Activated T-helper 1 cell treated with anti-CD3 and anti-CD28 coated beads, Interleukin-2, amount 50 U/mL, for 16 hours (primary cell): ENCODE measurements around the gene CPNE2.

Experiments
- DNase-seq, 2 donors: peaks; one replicate each; pipeline ENCODE4 v3.0.0-alpha.2; 2020; ENCODE audit warnings: low read depth in 1 of 2, low spot score in 1 of 2

Gene CPNE2

DNA sequence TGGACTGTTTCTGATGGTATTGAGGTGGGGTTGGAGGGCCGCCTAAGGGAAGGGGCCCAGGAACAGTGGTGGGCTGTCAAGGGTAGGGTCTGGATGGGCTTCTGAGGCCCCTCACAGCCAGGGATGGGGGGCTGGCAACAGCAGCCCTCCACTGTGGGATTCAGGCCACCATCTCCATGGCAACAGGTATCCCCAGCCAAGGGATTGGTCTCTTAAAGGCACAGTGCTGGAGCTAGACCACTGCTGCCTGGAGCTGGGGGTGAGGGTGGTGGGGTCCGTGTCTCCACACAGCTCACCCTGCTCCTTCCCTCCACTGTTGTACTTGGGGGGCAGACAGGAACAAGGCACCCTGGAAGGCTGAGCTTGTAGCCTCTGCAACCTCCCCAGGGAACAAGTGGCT lies 51.6 kb downstream of the CPNE2 start:
- DNase-seq: no peak

DNA sequence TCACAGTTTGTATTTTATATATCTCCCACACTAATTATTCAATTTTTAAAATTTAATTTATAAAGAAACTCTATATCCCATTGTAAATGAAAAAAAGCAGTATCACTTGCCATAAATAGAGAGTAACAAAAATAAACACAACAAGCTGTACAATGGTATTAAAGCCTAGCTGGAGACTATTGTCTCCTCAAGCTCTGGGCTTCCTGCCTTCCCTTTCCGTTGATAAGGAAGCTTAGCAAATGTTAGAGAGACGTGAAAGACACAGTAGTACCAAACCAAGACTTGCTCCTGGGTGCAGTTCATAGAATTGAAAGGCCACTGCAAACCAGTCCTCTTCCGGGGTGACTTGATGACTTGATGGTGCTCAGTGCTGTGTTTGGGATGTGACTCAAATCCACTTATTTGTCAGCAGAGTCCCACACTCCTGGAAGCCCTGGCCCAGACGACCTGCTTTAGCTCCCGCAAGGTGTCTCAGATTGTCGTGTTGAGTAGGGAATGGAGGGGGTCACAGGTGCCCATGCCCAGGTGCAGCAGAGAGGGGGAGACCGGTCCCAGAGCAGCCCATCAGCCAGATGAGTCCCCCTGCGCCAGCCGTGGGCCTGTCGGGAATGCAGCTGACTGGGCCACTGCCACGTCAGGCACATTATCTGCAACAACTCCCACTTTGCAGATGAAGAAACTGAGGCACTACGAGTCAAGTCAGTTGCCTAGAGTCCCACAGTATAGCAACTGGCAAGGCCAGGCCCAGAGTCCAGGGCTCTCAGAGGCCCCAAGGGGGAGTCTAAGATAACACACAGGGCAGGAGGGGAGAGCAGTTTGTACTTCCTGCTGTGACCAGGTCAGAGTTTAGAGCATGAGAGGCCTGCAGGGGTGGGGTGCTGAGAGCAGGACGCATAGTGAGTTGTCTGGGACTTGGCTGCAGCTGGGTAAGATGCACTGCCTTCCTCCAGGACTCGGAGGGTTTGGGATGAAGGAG lies 53.0 kb downstream of the CPNE2 start:
- DNase-seq: no peak

DNA sequence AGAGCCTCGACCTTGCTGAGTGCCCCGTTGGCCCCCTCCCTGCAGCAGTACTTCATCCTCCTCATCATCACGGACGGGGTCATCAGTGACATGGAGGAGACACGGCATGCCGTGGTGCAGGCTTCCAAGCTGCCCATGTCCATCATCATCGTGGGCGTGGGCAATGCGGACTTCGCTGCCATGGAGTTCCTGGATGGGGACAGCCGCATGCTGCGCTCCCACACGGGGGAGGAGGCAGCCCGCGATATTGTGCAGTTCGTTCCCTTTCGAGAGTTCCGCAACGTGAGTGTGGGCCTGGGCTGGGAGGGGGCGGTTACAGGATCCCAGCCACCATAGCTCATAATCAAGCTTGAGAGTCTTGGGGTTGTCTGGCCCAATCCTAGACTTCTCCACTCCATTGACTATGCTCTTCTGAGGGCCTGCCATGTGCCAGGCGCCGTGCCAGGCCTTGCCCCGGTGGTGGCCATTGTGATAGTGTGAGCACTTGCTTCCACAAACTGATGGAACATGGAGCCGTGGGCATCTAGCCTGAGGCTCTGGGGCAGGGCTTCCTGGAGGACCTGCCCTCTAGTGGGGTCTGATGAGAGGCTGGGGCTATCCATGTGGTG lies 53.8 kb downstream of the CPNE2 start:
- no peak for DNase-seq

DNA sequence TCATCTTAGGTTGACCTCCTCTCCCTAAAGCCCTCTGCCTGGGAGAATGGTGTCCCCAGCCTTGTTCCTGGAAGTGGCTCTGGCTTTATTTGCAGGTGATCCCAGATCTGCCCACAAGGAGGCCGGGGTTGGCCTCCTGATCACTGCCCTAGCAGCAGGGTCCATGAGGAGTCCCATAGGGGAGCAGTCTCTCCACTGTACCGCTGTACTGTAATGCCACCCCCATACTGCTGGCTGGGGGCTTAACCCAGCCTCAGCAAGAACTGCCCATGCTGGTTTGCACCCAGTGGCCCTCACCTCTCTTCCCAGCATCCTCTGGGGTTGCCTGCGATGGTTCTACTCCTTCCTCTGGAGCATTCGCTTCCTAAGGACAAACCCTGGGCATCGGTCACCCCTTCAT lies 54.4 kb downstream of the CPNE2 start:
- DNase-seq: no peak

DNA sequence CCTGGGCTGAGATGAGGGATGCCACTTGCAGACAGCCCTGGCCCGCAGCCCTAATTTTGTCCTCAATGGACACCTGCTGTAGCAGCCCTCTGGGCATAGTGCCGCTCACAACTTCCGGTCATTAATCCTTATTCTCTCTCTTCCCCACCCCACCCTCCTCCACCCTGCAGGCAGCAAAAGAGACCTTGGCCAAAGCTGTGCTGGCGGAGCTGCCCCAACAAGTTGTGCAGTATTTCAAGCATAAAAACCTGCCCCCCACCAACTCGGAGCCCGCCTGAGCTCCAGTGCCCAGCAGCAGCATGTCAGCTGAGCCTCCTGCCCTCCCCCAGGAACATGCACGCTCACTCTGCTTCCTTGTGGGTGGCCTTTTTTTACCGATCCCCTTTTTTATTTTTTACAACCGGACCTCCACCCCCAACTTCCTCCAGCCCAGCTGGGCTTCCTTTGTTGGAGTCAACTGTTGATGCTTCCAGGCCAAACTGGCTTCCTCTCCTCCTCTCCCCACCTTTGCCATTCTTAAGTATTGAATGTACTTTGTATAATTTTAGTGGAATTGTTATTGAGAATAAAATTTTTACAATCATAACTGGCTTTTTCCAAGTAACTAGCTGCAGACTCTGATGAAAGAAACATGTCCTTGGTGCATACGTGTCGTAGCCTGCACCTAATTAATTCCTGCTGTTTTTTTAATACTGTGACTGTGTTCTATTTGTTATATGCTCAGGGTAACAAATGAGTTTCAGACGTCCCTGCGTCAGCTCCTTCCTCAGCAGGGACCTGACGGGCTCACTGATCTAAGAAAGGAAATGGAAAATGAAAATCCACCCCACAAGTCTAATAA lies 55.2 kb downstream of the CPNE2 start:
- DNase-seq: no peak

DNA sequence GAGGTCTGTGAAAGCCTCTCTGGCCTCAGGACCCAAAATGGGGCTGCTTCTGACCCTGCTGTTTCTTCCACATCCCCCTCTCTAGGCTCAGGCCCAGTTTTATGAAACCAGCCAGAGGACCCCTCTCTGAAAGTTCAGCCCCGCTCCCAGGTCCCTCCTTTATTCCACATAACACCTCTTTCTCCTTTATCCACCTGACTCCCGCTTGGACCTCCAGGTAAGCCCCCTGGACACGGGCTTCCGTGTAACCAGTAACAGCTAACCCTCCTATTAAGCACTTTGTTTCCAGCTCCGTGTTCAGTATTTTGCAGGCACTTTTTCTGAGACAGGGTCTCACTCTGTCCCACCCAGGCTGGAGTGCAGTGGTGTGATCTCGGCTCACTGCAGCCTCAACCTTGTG lies 56.1 kb downstream of the CPNE2 start:
- DNase-seq: no peak

DNA sequence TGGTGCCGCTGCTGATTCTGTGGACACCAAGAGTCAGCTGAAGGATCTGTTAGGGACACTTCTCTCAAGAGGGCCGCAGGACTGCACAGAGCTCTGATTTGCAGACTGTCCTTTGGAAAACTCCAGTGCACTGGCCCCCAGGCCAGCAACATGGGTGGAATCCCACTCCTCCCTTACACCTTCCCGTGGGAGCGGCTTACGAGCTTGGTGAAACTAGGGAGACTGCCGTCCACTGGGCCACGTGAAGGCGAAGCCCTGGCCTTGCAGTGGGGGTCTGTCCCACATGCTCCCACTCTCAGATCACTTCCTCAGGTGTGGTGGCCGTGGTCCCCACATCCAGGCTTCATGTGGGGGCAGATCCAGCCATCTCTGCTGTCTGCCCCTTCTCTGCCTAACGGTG lies 57.0 kb downstream of the CPNE2 start:
- no peak for DNase-seq

DNA sequence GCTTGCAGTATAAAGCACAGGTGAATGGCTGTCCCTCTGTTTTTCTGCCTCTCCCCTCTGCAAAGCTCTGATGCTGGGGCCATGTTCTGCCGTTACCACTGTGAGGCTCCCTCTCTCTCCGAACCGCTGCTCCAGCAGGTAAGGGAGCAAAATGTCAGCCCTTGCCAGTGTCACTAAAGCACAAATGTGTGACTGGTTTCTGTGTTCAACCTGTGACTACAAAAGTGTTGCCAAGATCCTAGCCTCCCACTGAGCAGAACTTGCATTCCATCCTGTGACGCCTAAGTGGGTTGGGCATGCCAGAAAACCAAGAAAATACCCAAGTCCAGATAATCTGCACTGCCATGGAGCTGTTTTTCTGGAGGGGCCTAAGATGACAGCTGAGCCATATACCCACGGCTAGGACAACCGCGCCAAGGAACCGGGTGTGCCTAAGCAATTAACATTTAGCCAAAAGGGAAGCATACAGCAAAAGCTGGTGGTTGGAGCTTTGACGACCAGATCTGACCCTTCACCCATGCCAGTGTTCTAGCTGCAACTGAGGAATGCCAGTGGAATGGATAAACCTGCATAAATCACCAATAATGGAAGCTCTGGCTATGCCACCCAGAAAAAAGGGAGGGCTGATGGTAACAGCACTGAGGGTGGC lies 58.4 kb downstream of the CPNE2 start:
- no peak for DNase-seq

DNA sequence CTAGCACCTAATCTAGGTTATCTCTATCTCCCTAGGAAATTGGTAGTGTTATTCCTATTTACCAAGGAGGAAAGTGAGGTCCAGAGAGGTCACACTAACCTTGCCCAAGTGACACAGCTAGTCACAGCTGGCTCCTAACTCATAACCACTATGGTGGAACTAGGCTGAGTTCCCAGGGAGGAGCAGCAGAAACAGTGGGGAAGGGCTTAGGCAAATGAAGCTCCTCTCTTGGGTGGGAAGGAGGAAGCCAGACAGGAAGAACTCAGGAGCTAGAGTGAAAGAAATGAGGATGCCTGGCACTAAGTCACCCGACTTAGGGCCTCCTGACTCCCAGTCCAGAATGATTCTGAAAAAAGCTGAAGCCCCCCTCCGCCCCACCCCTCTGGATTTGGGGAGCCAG lies 59.0 kb downstream of the CPNE2 start:
- no peak for DNase-seq

DNA sequence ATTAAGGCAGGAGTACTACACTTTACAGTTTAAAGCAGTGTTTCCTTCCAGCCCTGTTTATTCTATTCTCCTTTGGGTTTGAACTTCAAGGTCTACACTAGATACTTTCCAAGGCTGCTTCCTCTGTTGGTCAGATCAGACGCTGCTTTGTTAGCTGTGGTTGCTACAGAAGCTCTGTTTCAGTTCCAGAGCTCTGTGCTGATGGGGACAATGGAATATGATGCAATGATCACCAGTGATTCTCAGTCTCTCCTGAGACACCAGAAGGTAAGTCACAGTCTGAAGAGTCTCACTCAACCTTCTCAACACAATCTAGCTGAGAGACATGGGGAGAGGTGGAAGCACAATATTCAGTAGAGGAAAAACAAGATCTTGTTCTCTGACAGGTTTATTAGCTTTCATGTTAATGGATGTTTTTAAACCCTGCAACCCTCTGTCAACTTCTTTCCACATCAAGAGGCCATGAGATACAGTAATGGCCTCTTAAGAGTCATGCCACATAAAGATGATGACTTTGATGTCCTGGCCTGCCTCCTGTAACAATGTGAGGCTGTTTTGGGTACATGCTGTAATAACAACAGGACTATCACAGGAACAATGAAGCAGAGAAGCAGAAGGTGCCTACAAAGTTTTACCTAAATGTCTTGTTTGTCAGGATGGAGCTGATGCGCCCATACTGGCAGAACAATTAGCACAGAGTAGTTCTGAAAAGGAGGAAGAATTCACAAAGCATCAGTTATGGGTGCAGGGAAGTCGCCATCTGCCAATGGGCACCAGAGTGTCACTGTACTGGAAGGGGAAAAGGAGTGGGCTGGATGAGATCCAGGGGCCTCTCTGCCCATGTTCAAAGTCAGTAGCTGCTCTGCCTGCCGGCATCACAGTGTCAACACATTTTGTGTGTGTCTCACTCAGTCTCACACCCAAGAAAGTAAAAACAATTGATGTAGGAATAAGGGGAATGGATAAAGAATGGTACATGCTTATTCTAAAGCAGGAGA lies 60.0 kb downstream of the CPNE2 start:
- no peak for DNase-seq

DNA sequence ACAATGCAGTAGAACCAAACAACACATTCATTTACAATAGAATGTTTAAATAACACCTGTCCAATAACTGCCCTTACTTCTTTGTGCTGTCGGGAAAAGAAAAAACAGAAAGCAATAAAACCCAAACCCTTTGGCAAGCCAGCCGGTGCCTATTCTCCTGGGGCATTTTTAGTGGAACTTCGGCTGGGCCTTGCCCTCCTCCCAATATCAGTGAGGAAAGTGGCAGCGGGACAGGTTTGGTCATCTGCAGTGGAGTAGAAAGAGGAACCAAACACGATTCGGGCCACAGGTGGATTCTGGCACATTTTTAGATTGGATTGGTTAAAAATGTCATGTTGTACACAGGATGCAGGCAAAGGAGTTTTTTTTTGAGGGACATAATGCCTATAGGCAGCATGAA lies 61.5 kb downstream of the CPNE2 start:
- no peak for DNase-seq

DNA sequence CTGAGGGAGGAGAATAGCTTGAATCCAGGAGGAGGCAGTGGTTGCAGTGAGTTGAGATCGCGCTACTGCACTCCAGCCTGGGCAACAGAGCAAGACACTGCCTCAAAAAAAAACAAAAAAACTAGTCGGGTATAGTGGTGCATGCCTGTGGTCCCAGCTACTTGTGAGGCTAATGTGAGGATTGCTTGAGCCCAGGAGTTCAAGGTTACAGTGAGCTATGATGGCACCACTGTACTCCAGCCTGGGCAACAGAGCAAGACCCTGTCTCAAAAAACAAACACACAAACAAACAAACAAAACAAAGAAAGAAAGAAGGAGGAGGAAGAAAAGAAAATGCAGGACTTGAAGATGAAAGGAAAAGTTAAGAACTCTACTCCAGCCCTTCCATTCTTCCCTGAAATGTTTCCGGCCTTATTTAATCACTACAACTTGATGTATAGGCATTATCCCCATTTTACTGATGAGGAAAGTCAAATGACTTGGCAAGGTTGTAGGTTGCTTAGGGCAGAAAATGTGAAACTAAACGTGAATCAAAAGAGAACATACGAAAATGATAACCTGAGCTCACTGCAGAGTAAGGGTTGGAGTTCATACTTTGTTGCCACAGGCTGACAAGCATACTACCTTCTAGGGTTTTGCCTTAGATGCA lies 63.4 kb downstream of the CPNE2 start:
- no peak for DNase-seq

DNA sequence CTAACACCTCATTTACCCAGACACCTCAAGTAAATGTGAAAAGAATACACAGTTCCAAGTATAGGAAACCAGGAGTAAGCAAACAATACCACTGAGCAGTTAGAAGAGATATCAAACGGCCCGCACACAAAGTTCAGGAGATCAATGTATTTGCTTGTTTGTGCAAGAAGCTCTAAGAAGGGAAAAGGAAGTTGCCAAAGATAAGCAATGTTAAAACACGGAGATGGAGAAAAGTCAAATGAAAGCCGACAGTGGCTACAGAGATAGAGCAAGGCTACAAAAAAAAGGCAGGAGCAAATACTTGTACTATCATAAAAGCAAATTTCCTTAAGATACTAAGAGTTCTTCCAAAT lies 63.9 kb downstream of the CPNE2 start:
- DNase-seq: no peak

DNA sequence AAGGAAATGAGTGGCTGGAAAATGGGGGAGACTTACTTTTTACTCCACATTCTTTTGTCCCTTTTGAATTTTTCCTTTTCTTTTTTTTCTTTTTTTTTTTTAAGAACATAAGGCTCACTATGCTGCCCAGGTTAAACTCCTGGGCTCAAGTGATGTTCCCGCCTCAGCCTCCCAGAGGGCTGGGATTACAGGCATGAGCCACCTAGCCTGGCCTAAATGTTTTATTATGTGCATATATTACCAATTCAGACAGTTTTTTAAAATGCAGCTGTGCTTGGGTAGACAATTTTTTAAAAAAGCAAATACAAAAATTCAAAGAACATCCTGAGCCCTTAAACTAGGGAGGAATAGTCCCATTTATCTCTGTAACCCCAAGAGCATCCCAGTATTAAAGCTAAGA lies 65.2 kb downstream of the CPNE2 start:
- DNase-seq: no peak

DNA sequence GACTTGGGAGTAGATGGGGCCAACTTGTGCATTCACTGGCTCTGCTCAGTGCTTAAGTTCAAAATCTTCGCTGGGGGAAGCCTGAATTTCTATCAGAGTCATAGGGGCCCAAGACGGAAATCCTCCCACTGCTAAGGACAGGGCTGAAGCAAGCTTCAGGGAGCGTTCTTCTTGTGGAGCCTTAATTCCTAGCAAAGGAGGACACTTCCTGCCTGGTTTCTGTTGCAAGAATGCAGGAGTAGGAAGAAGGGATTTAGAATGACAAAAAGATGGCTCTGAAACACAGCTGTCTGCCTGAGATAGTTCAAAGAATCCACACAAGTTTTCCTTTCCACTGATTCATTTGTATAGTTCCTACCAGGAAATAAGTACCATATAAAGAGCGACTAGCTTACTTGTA lies 67.1 kb downstream of the CPNE2 start:
- no peak for DNase-seq

DNA sequence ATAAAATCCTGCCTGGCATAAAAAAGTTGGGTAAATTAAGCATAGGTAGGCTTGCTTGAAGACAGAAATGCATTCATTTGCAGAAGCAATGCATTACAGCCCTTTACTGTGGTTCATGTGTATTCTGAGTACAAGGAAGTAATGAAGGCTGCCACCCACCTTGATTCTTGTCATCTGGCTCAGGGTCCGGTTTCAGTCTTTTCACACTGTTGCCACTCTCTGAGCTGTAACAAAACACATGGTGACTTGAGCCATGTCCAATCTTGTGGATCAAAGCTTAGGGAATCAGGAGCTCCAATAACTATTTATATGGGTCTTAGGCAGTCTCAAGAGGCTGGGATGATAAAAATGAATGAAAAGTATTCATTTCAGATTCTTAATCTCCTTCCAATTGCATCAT lies 71.5 kb downstream of the CPNE2 start:
- no peak for DNase-seq

DNA sequence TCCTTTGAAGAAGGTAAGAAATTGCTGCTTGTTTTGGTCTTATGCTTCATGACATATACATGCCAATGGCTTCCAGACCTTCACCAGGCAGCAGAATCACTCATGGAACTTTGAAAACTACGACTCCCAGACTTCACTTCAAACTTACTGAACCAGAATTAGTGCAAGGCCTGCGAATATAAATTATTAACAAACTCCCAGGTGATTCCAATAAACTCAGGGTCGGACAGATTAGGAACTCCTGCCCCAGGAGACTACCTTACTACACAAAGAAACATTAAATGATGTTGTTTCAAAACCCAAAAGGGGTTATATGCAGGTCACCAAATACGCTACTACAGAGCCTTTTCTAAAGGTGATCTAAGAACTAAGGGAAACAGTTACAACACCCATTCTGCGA lies 73.1 kb downstream of the CPNE2 start:
- DNase-seq: no peak

DNA sequence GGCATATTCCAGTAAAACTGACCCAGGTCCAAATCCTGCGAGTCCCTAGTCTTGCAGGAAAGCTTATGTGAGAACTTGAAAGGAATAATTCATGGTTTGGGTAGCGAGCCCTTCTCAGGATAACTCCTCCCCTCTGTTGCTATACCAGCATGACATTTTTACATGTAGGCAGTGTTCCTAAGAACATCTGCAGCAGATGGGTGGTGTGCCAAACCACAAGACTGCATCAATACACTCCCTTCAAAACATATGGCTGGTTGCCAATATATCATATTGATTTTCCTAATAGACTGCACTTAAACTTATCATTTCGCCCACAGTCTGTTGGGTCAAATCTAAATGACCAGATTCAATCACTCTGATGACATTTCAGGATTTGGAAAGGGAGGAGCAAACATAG lies 73.6 kb downstream of the CPNE2 start:
- no peak for DNase-seq

DNA sequence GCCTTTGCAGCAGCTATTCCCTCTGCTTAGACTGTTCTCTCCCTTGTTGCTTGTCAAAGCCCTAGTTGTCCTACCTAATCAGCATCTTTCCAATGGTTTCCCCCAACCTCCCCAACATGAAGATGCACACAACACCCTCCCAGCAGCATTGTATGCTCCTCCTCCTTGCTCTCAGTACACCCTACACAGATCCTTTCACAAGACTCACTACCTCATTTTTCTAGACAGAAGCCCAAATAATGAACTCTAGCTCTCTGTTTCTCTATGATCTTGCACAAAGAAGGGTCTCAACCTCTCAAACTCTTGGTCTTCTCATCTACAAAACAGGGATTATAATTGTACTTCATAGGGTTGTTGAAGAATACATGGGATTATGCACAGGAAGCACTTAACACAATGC lies 74.1 kb downstream of the CPNE2 start:
- DNase-seq: no peak

DNA sequence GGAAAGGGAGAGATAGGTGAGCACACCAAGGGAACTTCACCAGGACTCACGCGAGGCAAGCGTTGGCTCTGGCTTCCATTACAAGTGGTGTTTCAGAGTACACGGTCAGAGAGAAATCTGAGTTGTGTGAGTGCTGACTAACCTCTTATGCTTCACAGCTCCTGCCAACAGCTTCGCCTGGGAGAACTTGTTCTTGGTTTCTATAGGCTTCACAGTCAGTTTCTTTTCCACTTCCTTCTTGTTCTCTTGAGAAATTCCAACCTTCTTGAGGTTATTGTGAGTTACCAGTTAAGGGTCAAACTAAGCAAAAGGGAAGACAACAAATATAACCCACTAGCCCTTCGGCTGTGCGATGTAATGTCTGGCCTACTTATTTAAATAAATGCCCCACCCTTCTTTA lies 74.6 kb downstream of the CPNE2 start:
- no peak for DNase-seq
